ENCODE measurements around the gene LIN7B. TPM values are rescaled to one million over a fixed set of nuclear protein-coding genes. Genes with fewer than 3 reads are reported as not detected.
A peak's percentile ranks its signal among the peaks of the same experiment; 100 is the strongest.

LIN7B gene
- polyA plus RNA-seq, 1 of the 3 experiments (the other 2 are of a cell fraction) = 20.8 TPM

GRCh38 chr19:49118565-49119410 lies 4.6 kb downstream of the LIN7B start, which contains the start of gene C19orf73:
Gene C19orf73, minus strand, starts transcription at chr19:49119143. Its CDS starts 121 bp downstream, at chr19:49119022.
- Histone ChIP-seq H2AFZ (ENCODE audit: low read depth) (peak within 1 kb of the TSS; percentile 88; the same call in 1 of the 2 replicates), H3K36me3 (replicated peaks in 1 of 2; ENCODE audit: control insufficient read depth in 1 of 2, insufficient read depth in 2 of 2, low read length in 1 of 2) (no peaks in the 10 kb centered on the region), H3K27me3 (ENCODE audit: insufficient read depth) (no peaks in the 10 kb centered on the region), H3K4me2 (peak within 1 kb of the TSS; percentile 98), H3K79me2 (ENCODE audit: insufficient read depth) (no peaks in the 10 kb centered on the region; the same call in 1 of the 2 replicates), H3K9me3 (no peaks in the 10 kb centered on the region), H3K4me1 (ENCODE audit: control insufficient read depth in 1 of 2, insufficient read depth in 2 of 2, low read depth in 1 of 2, low read length in 1 of 2) (peaks cover 5 to 21% of the 10 kb centered on the region in 2 experiments; a peak in 1 of 4 replicates), H3K9me2 (no peaks in the 10 kb centered on the region), H3K9ac (peak within 1 kb of the TSS; percentile 72; the same call in 1 of the 2 replicates), H4K20me1 (ENCODE audit: insufficient read depth) (no peaks in the 10 kb centered on the region), H3K4me3 (ENCODE audit: low read depth in 2 of 2, low read length in 1 of 2) (peak within 1 kb of the TSS; percentile 61 to 69), H3K27ac (ENCODE audit: low read depth in 2 of 2, low read length in 1 of 2) (peak within 1 kb of the TSS; percentile 82 to 93), H3F3A (replicated peaks; ENCODE audit: insufficient read depth) (peaks cover 15% of the 10 kb centered on the region)
- 2% methylated on average over 23 of the region's 85 CpGs for WGBS (ENCODE audit: low lambda C conversion rate)
- ChIA-PET POLR2A (interaction anchor here (0.6 to 1.4 kb wide), 3 partner anchors 32 to 1373 kb away, joined by 3 read pairs; no protein-coding TSS in a partner anchor), CTCF (interaction anchor here (1.0 to 6.2 kb wide), 7 partner anchors 9 to 80 kb away, joined by 3 to 86 read pairs (median 6); no protein-coding TSS in a partner anchor)
- peak; percentile 99 for DNase-seq
- TF ChIP-seq MXI1 (IDR thresholded peaks at IDR 0.05; ENCODE audit: low read depth, low read length) (peak; percentile 84), IRF3 (IDR thresholded peaks at IDR 0.05; ENCODE audit: low read depth, low read length) (no peak), TEAD4 (IDR thresholded peaks at IDR 0.05; ENCODE audit: borderline replicate concordance, insufficient read depth) (no peak), POLR2AphosphoS5 (IDR thresholded peaks at IDR 0.05; ENCODE audit: low read depth, low read length) (peak; percentile 57; the same call in 1 of the 2 replicates), USF2 (IDR thresholded peaks at IDR 0.05; ENCODE audit: borderline replicate concordance, low read depth, low read length) (no peak), RFX5 (IDR thresholded peaks at IDR 0.05; ENCODE audit: low read length) (no peak), SIN3A (IDR thresholded peaks at IDR 0.05; ENCODE audit: borderline replicate concordance, low read depth, low read length) (no peak), CTCF (IDR thresholded peaks at IDR 0.05) (0 out of 2 replicates have a peak, but pooled peaks have one; percentile 13), RCOR1 (IDR thresholded peaks at IDR 0.05; ENCODE audit: low read length) (no peak), FOXJ3 (CRISPR knock-in tag; IDR thresholded peaks at IDR 0.05) (no peak), EP300 (IDR thresholded peaks at IDR 0.05; ENCODE audit: borderline replicate concordance in 1 of 2, low read depth in 1 of 2, low read length in 1 of 2) (no peak), NFIC (IDR thresholded peaks at IDR 0.05; ENCODE audit: borderline replicate concordance) (no peak), GABPA (IDR thresholded peaks at IDR 0.05; ENCODE audit: low read depth) (0 out of 2 replicates have a peak, but pooled peaks have one; percentile 14), REST (IDR thresholded peaks at IDR 0.05; ENCODE audit: low read depth, low read length) (0 out of 2 replicates have a peak, but pooled peaks have one; percentile 51), MEF2A (IDR thresholded peaks at IDR 0.05; ENCODE audit: borderline replicate concordance, low read depth) (no peak), RAD21 (IDR thresholded peaks at IDR 0.05; ENCODE audit: low read length) (no peak), MAX (IDR thresholded peaks at IDR 0.05; ENCODE audit: low read depth) (peak; percentile 97), TCF12 (IDR thresholded peaks at IDR 0.05) (no peak), EZH2phosphoT487 (IDR thresholded peaks at IDR 0.05; ENCODE audit: borderline replicate concordance, low read depth) (no peak), PBX3 (IDR thresholded peaks at IDR 0.05) (peak; percentile 95), NRF1 (IDR thresholded peaks at IDR 0.05; ENCODE audit: low read depth, low read length) (peak; percentile 28; the same call in 1 of the 2 replicates), CHD2 (IDR thresholded peaks at IDR 0.05; ENCODE audit: low read length, partially characterized antibody) (no peak), SMC3 (IDR thresholded peaks at IDR 0.05; ENCODE audit: low read depth, low read length) (no peak)
